NCI-H2196 treated with DMSO at 0.1 percent for 48 hours (cell line): ENCODE measurements around the gene OTP.
A peak's percentile ranks its signal among the peaks of the same experiment; 100 is the strongest.

Experiments used
- DNase-seq: peaks from one replicate; lab custom pipeline; 2025; ENCODE audit not compliant: unreplicated experiment; lab: John Stamatoyannopoulos, UW

OTP gene

DNA sequence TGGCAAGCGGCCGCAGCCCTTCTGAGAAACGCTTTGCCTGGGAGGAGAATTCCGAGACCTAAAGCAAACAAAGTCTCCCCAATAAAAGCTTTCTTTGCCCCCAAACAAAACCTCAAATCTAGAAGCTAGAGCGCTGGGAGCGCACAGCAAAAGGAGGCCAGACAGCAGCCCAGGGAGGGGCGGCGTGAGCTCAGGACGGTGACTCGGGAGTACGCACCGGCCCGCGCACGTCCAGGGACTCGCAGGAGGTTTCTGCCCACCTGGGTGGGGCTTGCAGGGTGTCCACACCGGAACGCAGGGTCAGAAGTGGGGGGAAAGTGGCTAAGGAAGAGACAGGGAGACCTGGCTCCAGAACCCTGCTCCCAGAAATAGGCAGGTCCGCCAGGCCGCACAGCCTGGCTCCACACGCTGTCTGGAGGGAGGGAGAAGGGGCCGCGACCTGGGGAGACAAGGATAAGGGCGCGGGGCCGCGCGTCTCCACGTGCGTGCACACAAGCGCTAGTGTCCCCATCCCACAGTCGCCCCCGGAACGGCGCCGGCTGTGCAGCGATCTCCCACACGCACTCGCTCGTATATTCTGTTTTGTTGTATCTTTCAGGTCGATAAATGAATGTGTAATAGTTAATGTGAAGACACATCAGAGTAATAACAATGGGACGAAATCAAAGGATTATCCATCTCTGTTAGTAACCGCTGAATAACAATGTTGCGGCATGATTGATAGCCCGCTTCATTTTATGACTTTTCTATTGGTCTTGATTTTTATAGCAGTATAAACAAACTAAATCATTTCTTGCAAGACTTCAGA lies 2.3 kb upstream of the OTP start:
- no peak for DNase-seq

DNA sequence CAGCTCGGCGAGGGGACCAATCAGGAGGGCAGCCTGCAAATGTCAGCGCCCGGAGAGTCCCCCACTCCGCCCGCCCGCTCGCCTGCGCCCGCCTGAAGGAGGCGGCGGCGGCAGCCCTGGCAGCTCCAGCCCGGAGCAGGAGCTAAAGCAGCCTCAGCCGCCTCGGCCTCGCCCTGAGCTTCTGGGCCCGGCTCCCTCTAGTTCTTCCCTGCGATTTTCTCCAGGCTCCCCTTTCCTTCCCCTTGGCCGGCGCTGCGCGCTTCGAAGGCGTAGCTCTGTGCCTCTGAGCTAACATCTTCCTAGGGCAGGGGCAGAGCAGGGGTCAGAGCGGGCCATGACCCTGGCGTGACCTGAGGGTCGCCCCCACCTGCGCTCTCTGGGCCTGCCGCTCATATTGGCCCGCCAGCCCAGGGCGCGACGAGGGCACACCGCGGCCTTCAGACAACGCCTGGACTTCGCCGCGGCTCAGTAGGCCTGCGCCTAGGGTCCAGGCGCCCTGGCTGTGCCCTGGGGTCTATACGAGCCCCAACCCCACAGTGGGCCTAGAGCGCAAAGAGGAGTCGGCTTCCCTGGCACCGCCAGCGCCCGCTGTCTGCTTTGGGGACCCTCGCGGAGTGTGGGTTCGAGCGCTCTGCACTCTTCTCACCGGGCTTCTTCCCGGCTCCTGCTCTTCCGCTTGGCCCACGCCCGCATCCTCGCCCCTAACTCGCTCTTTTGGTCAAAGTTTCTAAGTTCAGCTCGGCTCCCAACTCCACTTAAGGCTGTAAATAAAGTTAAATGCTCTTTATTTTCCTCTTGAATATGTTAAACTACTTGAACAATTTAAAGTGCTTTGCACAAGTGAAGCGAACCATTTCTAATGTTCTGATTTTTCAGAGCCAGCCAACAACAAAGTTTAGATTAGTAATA lies 504 bp upstream of the OTP start:
- no peak for DNase-seq

DNA sequence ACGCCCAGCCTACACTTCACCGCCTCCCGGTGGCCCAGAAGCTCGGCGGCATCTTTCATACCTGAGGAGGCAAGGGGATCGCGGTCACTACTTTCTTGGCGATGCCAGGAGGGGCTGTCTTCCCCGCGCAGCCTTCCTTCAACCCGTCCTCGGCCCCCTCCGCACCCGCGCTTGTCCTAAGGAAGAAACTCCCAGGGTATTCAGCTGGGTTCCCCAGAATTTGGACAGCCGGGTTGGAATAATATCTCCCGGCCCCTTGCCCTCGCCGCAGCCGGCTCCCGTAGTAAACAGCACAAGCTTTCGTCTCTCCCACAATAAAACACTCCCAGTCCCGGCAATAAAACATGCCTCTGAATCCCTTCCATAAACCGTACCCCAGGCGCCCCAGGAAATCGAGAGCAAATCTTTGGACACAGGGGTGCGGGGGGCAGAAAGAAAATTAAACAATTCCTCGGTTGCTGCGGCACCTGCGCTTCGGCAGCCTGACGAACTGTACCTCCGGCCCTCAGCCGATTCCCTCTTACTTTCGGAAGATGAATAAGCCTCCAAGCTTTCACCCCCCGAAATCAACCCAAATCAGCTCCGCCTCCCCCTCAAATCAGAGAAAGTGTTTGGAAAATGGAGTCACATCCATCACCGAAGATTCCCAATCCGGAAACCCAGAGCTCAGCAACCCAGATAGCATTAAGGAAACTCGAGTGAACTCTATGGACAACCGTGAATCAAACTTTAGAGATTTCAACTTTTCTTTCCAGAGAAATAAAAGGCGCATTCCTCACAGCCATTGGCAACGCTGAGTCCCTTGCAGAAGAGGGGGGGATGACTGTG lies 1.1 kb downstream of the OTP start:
- no peak for DNase-seq

DNA sequence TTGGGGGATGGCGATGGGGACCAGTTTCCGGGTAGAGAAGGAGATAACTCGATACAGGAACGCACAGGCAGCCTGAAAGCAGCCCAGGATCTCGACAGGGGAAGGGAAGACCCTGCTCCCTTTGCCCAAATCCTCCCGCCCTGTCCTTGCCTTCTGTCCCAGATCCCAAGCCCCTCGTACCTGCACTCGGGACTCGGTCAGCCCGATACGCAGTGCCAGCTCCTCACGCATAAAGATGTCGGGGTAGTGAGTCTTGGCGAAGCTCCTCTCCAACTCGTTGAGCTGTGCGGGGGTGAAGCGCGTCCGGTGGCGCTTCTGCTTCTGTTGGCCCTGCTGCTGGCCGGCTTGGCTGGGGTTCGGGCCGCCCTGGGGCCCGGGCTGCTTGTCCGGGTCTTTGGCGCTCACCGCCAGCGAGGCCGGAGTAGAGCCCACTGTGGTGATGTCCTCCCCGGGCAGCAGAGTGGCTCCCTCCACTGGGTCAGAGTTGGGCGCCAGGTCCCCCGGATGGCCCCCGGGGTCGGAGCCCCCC lies 1.8 kb downstream of the OTP start:
- DNase-seq: no peak

DNA sequence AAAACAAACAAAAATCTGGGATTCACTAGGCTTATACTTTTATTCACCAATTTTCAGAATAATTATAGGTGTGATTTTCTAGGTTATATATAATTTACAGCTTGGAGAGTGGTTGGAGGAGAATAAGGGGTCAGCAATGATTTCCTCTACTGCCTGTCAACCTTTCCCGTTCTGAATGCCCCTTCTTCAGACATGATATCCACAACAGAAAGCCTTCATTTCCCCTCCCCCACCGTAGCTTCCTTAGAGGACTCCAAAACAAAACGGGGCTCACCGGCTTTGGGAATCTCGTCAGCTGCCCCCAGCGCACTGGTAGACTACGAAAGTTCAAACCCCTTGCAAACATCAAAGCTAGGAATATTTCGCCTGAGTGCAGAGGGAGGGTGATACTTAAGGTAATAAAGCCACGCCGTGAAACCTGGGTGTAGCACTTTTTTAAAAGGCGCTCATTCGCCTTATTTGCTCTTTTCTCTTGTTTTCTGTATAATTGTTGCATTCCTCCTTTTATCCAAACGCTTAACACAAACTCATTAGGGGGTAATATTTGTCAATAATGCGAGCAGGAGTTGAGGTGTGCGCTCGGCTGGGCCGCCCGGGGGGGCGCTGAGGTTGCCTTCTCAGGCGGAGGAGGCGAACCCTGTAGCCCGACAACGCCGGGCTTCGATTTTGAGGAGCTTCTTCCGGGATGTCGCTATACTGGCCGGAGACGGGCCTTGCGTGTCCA lies 2.4 kb downstream of the OTP start:
- no peak for DNase-seq

DNA sequence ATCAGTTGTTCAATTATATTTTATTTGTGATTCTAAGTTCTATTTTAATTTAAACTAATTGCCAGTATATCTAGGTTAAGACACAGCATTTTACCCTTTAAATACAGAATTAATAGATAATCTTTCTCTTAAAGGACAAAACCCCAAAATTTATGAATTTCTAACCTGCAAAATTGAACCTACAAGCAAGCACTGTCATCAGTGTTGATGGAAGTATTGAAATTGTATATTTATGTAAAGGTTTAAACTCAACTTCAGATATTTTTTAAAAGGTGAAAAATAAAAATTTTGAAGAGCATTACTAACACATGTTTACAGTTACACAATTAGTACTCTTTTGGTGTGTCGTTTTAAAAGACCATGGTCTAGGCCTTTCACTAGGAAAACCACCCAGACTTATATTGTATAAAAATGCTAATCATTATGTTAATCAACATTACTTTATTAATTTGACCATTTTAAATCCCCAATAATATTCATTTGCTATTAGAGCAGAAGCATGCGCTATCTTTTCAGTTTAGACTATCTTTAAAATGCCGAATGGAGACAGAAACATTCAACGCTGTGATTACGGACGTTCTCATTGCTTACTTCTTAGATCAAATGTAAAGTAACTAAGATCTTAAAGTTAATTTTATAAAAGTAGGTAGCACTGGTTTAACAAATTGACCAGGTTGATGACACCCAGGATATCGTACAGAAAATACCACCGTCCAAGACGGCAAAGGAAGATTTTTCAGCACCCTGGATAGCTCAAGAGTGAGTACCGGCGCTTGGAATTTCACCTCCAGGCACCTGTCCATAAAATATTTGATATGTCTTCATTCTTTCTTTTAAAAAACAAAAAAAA lies 3.2 kb downstream of the OTP start:
- no peak for DNase-seq

DNA sequence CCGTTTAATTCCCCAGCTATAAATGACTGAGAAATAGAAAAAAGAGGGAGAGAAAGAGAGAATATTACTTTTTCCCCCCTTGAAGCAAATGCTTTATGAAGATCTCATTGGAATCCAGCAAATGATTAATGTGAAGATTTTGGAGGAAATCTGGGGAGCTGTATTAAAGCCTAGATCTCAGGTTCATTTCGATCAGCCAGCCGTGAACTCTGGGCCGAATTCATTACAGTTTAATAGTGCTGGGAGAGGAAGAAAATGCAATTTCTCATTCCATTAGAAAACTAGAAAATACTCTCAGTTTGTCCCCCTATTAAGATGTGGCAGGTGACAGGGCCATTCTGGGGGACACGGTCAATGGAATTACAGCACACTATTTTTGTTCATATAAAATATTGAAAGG lies 4.8 kb downstream of the OTP start:
- DNase-seq: no peak

DNA sequence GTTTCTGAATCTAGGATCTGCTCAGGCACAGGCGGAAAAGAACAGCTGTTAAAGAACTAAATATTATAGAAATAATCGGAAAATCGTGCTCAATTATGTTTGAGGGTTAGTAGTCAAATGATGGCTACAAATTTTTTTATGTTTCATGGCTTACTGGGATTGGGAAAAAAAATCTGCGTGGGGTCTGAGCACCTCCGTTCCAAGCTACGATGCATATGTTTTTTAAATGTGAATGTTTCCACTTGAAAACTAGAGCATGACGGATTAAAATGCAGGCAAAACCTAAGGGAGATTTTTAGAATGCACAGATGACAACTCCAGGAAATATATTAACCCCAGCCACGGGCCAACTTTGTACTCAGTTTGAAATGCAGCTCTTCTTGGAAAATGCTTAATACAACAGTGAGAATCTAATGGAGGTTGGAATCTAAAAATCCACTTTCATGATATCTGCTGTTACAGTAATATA lies 5.3 kb downstream of the OTP start:
- no peak for DNase-seq

DNA sequence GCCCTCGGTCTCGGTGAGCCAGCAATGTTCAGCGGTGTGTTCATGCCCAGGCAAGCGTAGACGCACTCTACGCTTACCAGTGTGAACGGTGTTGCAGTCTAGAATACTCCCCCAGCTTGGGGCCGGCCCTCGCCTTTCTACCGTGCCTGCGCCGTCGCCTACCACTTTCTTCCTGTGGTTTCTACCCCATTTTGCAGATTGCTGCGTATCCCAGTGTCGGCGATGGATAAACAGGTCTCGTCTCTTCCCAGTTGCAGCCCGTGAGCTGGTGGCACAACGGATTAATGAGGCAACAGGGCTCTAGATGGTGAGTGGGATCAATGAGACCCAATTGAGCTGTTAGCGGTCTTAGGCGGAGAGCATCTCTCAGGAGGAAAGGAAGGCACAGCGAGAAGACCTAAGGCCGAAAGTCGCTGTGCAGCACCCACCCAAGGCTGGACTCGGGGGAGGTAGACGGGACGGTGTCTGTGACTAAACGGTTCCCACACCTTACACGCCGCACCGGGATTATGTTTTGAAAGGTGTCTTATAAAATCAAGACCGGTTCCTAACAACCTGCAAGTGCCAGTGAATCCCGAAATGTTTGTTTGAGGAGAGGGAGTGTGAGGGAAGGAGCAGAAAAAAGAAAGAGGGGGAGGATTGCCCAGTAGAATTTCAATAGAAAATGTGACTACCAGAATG lies 5.8 kb downstream of the OTP start:
- DNase-seq: no peak

DNA sequence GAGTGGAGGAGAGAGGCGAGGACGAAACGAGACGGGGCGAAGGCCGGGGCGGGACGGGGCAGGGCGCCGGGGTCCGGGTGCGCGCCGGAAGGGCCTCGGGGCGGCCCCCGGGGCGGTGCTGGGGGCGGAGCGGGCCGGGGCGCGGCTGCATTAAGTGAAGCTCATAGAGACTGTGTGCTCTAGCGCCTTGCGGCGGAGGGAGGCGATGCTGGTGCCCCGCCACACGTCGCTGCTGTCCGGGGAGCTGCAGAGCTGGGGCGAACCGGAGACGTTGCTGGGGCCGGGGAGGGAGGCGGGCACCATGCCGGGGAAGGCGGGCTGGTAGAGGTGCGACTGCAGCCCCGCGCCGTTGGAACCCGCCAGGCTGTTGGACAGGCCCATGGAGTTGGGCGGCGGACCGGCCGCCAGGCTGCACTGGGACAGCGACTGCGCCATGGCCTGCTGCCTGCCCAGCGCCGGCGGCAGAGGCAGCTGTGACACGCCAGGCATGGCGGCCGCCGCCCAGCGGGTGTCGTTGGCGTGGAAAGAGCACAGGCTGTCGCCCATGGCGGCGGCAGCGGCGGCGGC lies 8.3 kb downstream of the OTP start:
- DNase-seq: peak; percentile 77

DNA sequence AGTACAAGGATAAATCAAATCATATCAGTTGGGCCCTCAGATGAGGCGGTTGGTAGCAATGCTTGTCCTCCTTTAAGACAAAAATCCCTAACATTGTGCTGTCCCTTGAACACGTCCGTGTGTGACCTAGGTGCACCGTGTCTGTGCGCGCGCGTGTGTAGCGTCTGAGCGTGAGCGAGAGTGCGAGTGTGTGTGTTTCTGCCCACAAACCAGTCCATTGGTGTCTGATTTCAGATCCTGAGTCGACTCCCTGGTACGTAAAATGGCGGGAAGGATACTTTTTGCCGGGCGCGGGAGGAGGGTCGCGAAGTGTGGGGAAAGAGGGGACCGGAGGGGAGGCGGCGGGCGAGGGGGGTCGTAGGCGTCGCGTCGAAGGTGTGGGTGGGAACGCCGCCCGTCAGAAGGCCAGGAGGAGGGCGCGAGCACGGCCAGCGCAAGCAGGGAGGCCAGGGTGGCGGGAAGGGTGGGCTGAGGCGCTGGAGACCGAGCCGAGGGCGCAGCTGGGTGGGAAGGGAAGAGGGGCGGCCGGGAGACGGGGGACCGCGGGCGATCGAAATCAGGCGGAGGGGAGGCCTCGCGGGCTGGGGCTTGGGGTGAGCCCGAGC lies 8.9 kb downstream of the OTP start:
- DNase-seq: peak; percentile 51

DNA sequence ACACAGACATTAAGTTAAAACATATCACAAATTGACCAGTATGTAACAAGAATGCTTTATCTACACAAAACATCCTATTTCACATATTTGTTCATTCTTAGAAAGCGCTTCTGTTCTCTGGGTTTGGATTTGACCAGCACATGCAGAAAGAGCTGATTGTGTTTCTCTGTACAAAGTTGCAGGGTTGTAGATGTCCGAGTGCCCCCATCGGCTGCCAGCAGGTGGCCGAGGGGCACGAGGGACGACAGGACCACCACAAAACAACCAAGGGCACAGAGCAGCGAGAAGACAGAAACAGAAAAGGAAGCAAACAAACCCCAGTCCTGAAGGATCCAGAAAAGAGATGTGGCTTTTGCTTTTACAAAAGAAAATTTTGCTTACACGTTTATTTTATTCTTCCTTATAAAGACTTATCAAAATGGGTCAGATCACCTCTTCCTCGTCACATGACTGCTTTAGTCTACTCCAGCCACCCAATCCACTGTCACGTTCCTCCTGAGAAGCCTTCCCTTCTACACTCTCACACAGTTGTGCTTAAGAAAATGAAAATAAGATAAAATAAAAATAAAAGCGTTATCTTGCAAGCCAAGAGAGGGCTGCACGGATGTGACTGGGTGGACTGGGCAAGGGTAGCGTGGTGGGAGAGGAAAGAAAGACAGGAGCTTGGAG lies 9.5 kb downstream of the OTP start:
- peak; percentile 38 for DNase-seq

DNA sequence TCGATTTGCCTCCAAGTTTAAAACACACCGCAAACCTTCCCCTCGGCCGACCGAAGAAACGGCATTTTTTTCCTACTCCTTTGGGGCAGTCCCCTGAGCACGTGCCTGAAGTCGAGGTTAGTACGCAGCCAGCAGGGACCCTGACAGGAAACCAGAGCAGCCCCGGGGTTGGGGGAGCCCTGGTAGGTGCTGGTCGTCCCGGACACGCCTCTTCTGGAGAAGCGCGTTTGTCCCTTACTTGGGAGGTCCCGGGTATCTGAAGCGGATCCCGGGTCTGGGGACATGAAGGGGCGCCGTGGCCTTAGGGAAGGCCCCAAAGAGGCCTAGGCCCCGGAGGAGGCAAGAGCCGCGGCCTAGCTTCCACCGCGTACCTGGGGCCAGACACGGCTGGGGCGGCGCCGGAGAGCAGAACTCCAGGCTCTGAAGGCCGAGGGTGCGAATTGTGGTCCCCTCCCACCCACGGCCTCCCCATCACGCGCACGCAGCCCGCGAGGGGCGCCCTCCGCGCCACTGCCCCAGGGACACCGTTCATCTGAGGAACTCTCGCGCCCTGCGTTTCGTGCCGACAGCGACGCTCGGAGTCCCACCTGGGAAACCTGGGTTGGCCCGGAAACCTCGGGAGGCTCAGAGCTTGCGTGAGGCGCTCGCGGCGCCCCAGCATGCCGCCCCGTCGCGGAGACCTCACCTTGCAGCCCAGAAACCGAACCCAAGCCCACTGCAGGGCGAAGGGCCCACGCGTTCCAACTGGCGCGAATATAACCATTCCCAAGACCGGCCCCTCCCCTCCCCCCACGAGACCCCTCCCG lies 10.4 kb downstream of the OTP start:
- DNase-seq: no peak

DNA sequence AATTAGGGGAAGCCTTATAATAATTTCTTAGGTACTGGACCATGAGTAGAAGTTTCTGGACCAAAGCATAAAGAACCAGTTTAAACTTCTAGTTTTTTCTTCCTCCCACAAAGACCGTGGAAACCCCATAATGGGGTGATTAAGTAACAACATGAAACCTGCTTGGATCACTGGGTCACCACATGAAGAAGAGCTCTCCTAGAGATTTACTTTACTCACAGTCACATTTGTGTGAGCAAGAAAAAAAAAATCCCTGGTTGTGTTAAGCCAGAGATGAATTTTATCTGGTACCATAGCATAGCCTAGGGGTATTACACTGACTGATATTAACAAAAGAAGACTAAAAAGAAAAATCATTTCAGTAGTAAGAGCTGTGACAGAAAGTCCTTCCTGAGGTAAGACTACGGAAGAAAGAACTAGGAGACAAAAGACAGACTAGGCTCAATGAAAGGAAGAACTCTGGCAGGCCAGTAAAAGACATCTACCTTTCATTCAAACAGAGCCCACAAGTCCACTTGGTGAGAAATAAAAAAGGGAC lies 15.2 kb downstream of the OTP start:
- no peak for DNase-seq

DNA sequence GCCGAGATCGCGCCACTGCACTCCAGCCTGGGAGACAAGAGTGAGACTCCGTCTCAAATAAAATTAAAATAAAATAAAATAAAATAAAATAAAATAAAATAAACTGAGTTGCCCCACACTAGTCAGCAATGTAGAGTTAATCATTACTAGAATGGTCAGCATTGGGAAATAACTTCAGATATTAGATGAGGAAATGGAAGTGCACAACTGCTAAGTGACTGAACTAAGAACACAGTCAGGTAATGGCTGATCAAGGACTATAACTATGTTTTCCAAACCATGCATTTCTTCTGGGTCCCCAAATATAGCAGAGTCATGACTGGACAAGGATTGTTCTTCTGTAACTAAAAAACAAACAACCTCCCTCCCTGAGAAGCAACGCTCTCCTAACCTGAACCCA lies 17.1 kb downstream of the OTP start:
- no peak for DNase-seq

DNA sequence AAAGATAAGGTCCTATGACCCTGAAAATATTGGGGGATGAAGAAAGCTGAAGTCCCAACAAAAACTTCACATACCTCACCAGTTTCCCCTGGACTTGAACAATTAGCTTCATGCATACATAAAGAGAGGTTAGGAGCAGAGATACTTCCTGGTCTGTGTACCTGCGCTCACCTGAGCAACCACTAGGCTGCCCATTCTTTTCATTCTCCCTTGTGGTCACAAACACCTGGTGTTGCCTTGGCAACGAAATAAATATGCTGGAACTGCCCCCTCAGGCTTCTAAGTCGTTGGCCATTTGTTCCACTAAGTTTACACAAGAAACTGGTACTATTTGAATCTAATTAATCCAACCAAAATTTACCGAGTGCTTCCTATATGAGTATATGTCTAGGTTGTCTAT lies 18.1 kb downstream of the OTP start:
- peak; percentile 61 for DNase-seq
